ENCODE measurements around the gene HUNK.
A peak's percentile ranks its signal among the peaks of the same experiment; 100 is the strongest.

The HUNK gene

DNA sequence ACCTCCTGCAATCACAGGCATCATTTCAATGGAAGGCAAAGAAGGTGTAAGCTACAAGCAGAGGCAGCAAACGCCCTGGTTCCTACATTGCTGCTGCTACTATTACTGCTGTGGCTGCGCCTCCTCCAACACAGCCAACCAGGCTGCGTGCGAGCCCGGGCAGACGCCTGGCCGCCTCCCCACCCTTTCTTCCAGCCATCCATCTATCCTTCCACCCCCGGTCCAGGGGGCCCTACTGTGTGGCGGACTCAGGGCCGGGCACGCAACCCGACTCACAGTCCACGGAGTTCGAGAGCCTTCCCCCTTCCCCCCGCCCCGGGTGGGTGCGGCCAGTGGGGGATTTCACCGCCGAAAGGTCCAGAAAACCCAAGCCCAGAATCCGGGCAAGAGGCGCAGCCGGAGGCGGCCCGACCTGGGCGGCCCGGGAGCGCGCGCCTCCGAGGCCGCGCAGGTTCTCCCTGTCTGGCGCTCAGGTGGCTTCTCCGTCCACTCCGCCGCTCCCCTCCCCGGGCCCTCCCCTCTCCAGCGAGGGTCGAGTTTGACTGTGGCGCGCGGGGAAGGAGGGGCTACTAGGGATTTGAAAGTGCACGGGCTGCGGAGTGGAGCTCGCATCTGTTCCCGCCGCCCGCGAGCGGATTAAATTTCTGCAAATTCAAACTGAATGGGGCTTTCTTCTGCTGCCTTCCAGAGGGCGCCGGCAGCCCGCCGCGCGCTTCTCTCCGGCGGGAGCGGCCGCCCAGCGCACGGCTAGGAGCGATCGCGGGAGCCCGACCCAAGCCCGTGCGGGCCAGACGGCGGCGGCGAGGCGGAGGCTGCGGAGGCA is at the start of gene HUNK:
TSS of gene HUNK (plus strand) at position 569 of the 823 bp plus-strand sequence. CDS start 655 bp downstream, outside the sequence.
- WGBS (ENCODE audit: insufficient coverage, insufficient read length), result no CpG with 5 or more reads among the region's 74 CpGs
- Histone ChIP-seq H3K27me3 (ENCODE audit: control insufficient read depth, insufficient read depth, low read length) (peaks cover 1% of the 10 kb centered on the region; the same call in 1 of the 2 replicates), H3K9me3 (ENCODE audit: control insufficient read depth, insufficient read depth, low read length) (no peaks in the 10 kb centered on the region), H3K4me3 (ENCODE audit: low read length) (peak within 1 kb of the TSS; percentile 51; the same call in 1 of the 2 replicates), H3K36me3 (ENCODE audit: control insufficient read depth, insufficient read depth, low read length) (no peaks in the 10 kb centered on the region), H3K4me1 (ENCODE audit: control insufficient read depth, insufficient read depth, low read length) (peaks cover 3% of the 10 kb centered on the region), H3K27ac (ENCODE audit: low read length) (no peak within 1 kb of the TSS)
- DNase-seq (ENCODE audit: low read depth, low spot score), result no peak

DNA sequence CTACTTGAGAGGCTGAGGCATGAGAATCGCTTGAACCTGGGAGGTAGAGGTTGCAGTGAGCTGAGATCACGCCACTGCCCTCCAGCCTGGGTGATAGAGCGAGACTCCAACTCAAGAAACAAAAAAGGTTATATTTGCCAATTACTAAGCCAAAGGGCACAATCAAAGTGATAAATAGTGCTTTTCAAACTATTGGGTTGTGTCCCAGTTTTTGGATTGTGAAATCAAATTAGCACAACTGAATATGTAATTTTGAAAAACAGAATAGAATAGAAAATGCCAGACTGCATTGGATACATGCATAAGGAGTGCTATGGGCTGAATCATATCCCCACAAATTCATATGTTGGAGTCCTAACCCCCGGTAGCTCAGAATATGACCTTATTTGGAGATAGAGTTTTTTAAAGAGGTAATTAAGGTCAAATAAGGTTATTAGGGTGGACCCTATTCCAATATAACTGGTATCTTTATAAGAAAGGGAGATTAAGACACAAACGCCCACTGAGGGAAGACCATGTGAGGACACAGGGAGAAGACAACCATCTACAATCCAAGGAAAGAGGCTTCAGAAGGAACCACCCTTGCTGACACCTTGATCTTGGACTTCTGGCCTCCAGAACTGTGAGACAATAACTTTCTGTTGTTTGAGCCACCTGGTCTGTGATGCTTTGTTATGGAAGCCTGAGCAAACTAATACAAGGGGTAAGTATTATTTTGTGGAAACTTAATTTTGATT is 42.9 kb upstream of the HUNK start:
- Histone ChIP-seq H3K27ac (ENCODE audit: low read length) (no peak overlapping the region), H3K9me3 (ENCODE audit: control insufficient read depth, insufficient read depth, low read length) (no peaks in the 10 kb centered on the region), H3K4me1 (ENCODE audit: control insufficient read depth, insufficient read depth, low read length) (no peaks in the 10 kb centered on the region), H3K36me3 (ENCODE audit: control insufficient read depth, insufficient read depth, low read length) (no peaks in the 10 kb centered on the region), H3K4me3 (ENCODE audit: low read length) (no peak overlapping the region), H3K27me3 (ENCODE audit: control insufficient read depth, insufficient read depth, low read length) (no peaks in the 10 kb centered on the region)
- no CpG with 5 or more reads among the region's 5 CpGs for WGBS (ENCODE audit: insufficient coverage, insufficient read length)
- DNase-seq (ENCODE audit: low read depth, low spot score), result no peak

DNA sequence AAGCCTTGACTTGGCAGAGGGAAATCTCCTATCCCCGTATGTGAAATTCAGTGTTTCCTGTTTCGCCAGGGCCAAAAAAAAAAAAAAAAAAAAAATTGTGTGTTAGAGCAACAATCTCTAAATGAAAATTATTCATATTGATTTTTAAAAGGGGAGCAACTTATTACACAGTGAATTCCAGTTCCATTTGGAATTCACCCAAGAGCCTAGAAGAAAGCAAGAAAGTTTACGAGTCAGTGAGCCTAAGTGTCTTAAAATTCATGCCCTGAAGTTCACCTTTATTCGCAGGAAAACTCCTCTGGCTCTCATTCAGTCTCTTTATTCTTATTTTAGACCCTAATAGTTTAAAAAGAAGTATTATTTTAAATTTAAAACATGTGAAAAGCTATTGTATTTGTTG is 42.1 kb upstream of the HUNK start:
- Histone ChIP-seq H3K27me3 (ENCODE audit: control insufficient read depth, insufficient read depth, low read length) (no peaks in the 10 kb centered on the region), H3K27ac (ENCODE audit: low read length) (no peak overlapping the region), H3K4me3 (ENCODE audit: low read length) (no peak overlapping the region), H3K4me1 (ENCODE audit: control insufficient read depth, insufficient read depth, low read length) (no peaks in the 10 kb centered on the region), H3K9me3 (ENCODE audit: control insufficient read depth, insufficient read depth, low read length) (no peaks in the 10 kb centered on the region), H3K36me3 (ENCODE audit: control insufficient read depth, insufficient read depth, low read length) (no peaks in the 10 kb centered on the region)
- DNase-seq (ENCODE audit: low read depth, low spot score), result no peak
- WGBS (ENCODE audit: insufficient coverage, insufficient read length), result no CpG with 5 or more reads among the region's 4 CpGs

DNA sequence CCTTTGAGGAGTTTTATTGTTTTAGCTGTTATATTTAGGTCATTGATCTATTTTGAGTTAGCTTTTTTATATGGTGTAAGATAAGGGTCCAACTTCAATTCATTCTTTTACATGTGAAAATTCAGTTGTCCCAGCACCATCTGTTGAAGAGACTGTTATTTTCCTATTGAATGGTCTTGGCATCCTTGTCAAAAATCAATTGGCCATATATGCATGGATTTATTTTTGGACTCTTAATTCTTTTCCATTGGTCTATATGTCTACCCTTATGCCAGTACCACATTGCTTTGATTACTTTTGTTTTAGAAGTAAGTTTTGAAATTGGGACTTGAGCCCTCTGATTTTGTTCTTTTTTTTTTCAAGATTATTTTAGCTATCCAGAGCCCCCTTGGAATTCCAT is 35.8 kb upstream of the HUNK start:
- Histone ChIP-seq H3K4me3 (ENCODE audit: low read length) (no peak overlapping the region), H3K4me1 (ENCODE audit: control insufficient read depth, insufficient read depth, low read length) (no peaks in the 10 kb centered on the region), H3K27me3 (ENCODE audit: control insufficient read depth, insufficient read depth, low read length) (no peaks in the 10 kb centered on the region), H3K27ac (ENCODE audit: low read length) (no peak overlapping the region), H3K36me3 (ENCODE audit: control insufficient read depth, insufficient read depth, low read length) (no peaks in the 10 kb centered on the region), H3K9me3 (ENCODE audit: control insufficient read depth, insufficient read depth, low read length) (no peaks in the 10 kb centered on the region)
- DNase-seq (ENCODE audit: low read depth, low spot score), result no peak

DNA sequence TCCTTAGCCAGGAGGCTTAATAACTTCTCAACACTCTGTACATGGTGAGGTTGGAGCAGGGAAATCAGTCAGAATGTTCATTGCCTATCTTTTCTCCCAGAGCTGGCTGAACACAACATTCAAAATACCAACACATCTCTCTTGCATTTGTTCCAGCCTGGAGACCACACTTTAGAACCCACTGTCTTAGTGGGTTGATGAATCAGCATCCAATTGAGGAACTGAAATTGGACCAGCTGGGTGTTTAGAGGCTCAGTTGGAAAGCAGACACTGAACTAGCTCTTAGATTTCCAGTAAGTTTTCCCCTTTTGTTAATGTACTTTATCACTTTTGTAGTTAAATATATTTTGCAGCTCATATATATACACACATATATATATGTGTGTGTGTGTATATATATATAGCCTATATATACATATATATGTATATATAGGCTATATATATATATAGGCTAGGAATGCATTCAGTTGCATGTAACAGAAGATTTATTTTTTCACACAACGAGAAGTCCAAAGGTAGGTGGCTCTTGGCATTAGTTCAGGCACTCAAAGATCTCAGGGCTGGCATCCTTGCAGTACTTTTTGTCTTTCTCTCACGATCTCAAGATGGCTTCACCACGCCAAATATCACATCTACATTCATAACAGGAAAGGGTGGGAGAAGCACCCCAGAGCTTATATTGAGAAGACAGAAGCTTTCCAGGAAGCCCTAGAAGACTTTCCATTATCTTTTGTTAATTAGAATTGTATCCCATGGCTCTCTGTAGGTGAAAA is 35.0 kb upstream of the HUNK start:
- Histone ChIP-seq H3K36me3 (ENCODE audit: control insufficient read depth, insufficient read depth, low read length) (no peaks in the 10 kb centered on the region), H3K4me1 (ENCODE audit: control insufficient read depth, insufficient read depth, low read length) (no peaks in the 10 kb centered on the region), H3K27me3 (ENCODE audit: control insufficient read depth, insufficient read depth, low read length) (no peaks in the 10 kb centered on the region), H3K4me3 (ENCODE audit: low read length) (no peak overlapping the region), H3K27ac (ENCODE audit: low read length) (no peak overlapping the region), H3K9me3 (ENCODE audit: control insufficient read depth, insufficient read depth, low read length) (no peaks in the 10 kb centered on the region)
- no peak for DNase-seq (ENCODE audit: low read depth, low spot score)
- WGBS (ENCODE audit: insufficient coverage, insufficient read length), result no CpG with 5 or more reads among the region's 3 CpGs

DNA sequence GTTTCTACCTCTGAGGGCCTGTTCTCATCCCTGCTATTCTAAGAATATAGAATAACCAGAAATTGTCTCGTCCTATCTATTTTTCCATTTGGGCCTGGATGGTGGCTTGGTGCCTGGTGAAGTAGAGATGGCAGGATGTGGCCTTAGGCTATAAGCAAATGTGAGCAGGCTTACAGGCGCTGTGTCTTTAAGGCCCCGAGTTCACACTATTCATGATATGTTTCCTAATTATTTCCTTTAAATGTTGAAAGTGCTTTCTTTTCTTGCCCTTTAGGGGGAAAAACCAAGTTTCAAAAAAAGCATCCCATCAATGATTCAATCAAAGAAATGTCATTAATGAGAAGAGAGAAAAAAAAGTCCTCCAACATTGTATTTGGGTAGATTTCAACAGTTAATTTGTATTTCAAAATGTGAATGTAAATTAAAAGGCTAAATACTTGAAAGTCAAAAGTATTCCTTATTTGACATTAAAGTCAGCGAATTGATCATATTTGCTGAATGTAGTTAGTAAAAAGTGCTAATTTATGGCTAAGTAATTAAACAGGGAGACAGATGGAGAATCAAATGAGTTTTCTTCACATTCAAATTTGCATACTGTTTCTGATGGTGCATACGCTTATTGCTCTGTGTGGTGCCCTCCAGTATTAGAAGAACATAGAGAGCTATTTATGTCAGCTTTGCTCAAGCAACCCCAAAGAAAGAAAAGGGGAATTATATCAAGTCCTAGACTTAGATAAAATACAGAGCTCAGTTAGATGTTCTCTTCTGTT is 34.0 kb upstream of the HUNK start:
- no peak overlapping the region for H3K4me3 ChIP-seq (ENCODE audit: low read length)
- WGBS (ENCODE audit: insufficient coverage, insufficient read length), result no CpG with 5 or more reads among the region's 5 CpGs
- no peaks in the 10 kb centered on the region for H3K4me1 ChIP-seq (ENCODE audit: control insufficient read depth, insufficient read depth, low read length)
- no peak overlapping the region for H3K27ac ChIP-seq (ENCODE audit: low read length)
- H3K9me3 ChIP-seq (ENCODE audit: control insufficient read depth, insufficient read depth, low read length), result no peaks in the 10 kb centered on the region
- no peaks in the 10 kb centered on the region for H3K36me3 ChIP-seq (ENCODE audit: control insufficient read depth, insufficient read depth, low read length)
- H3K27me3 ChIP-seq (ENCODE audit: control insufficient read depth, insufficient read depth, low read length), result no peaks in the 10 kb centered on the region
- no peak for DNase-seq (ENCODE audit: low read depth, low spot score)

DNA sequence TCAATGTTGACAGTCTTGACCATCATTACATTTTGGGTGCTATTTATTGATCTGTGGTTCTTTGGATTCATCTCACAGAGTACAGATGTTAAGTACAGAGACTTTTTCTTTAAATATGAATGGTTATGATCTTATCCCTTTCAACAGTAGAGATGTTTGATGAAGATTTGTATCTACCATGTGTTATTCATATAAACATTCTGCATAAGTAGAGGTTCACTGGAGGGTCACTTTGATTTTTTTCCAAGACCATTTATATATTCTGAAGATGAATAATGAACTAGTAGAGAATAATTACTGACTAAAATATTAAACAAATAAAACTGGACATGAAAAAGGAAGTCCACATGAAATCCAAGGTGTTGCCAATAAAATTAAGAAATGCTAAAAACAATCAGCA is 28.6 kb upstream of the HUNK start:
- no peaks in the 10 kb centered on the region for H3K27me3 ChIP-seq (ENCODE audit: control insufficient read depth, insufficient read depth, low read length)
- no peaks in the 10 kb centered on the region for H3K36me3 ChIP-seq (ENCODE audit: control insufficient read depth, insufficient read depth, low read length)
- no peak overlapping the region for H3K27ac ChIP-seq (ENCODE audit: low read length)
- no peaks in the 10 kb centered on the region for H3K9me3 ChIP-seq (ENCODE audit: control insufficient read depth, insufficient read depth, low read length)
- H3K4me3 ChIP-seq (ENCODE audit: low read length), result no peak overlapping the region
- DNase-seq (ENCODE audit: low read depth, low spot score), result no peak
- H3K4me1 ChIP-seq (ENCODE audit: control insufficient read depth, insufficient read depth, low read length), result no peaks in the 10 kb centered on the region

DNA sequence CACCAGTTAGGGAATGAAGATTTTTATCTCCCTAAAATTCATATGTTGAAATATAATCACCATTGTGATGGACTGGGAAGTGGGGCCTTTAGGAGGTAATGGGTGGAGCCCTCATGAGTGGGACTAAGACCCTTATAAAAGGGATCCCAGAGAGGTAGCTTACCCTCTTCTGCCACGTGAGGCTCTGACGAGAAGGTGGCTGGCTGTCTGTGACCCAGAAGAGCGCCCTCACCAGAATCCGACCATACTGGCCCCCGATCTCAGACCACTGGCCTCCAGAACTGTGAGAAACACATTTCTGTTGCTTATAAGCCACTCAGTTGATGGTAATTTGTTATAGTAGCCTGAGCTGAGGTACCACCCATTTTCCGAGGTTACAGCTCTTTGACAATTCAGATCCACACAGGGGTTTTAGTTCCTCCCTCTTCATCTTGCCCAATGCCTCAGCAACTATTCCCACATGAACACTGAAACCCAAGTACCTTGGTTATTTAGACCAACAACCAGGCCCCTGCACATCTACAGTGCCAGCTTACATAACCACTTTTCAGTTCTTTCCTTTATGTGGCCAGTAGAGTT is 27.6 kb upstream of the HUNK start:
- Histone ChIP-seq H3K9me3 (ENCODE audit: control insufficient read depth, insufficient read depth, low read length) (no peaks in the 10 kb centered on the region), H3K4me1 (ENCODE audit: control insufficient read depth, insufficient read depth, low read length) (no peaks in the 10 kb centered on the region), H3K27ac (ENCODE audit: low read length) (no peak overlapping the region), H3K27me3 (ENCODE audit: control insufficient read depth, insufficient read depth, low read length) (no peaks in the 10 kb centered on the region), H3K4me3 (ENCODE audit: low read length) (no peak overlapping the region), H3K36me3 (ENCODE audit: control insufficient read depth, insufficient read depth, low read length) (no peaks in the 10 kb centered on the region)
- DNase-seq (ENCODE audit: low read depth, low spot score), result peak; percentile 9
- WGBS (ENCODE audit: insufficient coverage, insufficient read length), result no CpG with 5 or more reads among the region's 6 CpGs

DNA sequence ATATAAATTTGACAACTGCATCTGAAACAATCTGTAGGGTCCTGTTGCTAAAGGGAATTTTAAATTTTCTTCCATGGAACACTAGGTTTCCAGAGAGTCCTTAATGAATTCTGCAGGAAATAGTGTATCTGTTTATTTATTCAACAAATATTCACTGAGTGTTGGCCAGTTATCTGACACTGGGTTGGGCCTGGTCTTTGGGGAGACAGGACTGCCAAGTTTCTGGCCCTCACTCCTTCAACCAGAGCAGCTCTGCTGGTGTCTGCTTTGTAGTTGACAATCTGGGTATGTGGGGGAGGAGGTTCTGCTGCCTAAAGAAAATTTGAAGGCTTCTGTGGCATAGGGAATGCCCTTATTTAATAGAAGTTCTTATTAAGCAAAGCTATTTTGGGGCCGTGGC is 26.1 kb upstream of the HUNK start:
- DNase-seq (ENCODE audit: low read depth, low spot score), result no peak
- WGBS (ENCODE audit: insufficient coverage, insufficient read length), result no CpG with 5 or more reads among the region's 1 CpG
- Histone ChIP-seq H3K27me3 (ENCODE audit: control insufficient read depth, insufficient read depth, low read length) (no peaks in the 10 kb centered on the region), H3K4me1 (ENCODE audit: control insufficient read depth, insufficient read depth, low read length) (no peaks in the 10 kb centered on the region), H3K4me3 (ENCODE audit: low read length) (no peak overlapping the region), H3K36me3 (ENCODE audit: control insufficient read depth, insufficient read depth, low read length) (no peaks in the 10 kb centered on the region), H3K27ac (ENCODE audit: low read length) (no peak overlapping the region), H3K9me3 (ENCODE audit: control insufficient read depth, insufficient read depth, low read length) (no peaks in the 10 kb centered on the region)

DNA sequence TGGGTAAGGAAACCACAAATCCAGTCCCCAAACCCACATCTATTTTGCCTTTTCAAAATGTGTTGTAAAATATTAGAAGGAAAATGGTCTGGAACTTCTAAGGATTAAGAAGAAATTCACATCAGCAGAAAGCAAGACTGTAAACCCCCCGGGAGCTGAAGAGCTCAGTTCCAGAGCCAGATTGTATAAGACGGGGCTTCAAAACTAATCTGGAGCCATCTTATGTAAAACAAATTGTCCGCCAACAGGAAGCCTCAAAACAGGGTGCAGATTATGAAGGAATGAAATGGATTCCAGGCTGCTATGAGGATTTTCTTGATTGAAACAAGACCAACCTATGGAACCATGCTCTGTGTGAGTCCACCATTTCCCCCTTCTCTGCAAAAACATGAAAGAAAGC is 25.1 kb upstream of the HUNK start:
- DNase-seq (ENCODE audit: low read depth, low spot score), result no peak
- Histone ChIP-seq H3K27ac (ENCODE audit: low read length) (no peak overlapping the region), H3K36me3 (ENCODE audit: control insufficient read depth, insufficient read depth, low read length) (no peaks in the 10 kb centered on the region), H3K27me3 (ENCODE audit: control insufficient read depth, insufficient read depth, low read length) (no peaks in the 10 kb centered on the region), H3K4me3 (ENCODE audit: low read length) (no peak overlapping the region), H3K4me1 (ENCODE audit: control insufficient read depth, insufficient read depth, low read length) (no peaks in the 10 kb centered on the region), H3K9me3 (ENCODE audit: control insufficient read depth, insufficient read depth, low read length) (no peaks in the 10 kb centered on the region)
- no CpG with 5 or more reads among the region's 3 CpGs for WGBS (ENCODE audit: insufficient coverage, insufficient read length)
